Upper lobe of left lung (tissue), 6 donors: ENCODE results near the gene SPRED2. TPM values are rescaled to one million over a fixed set of nuclear protein-coding genes. Genes with fewer than 3 reads are reported as not detected.
A peak's percentile ranks its signal among the peaks of the same experiment; 100 is the strongest.

Experiments used
- ATAC-seq, 2 donors: fragments of 200-7000 bp; cut with Tn5 transposase; one replicate each; pipeline ENCODE4 v1.9.1; 2022; ENCODE audit warnings: mild to moderate bottlenecking in 2 of 2, moderate library complexity in 2 of 2; ENCODE audit not compliant: low FRiP score in 2 of 2
- DNase-seq, 2 donors: peaks; one replicate each; pipeline ENCODE4 v3.0.0-alpha.2; 2019 to 2020
- H3K27ac ChIP-seq, 4 donors: fragments of 200-600 bp; sonication (generic); one replicate each; pipeline ENCODE4 v1.5.1; 2016 to 2019
- H3K27me3 ChIP-seq, 4 donors: fragments of 200-600 bp; sonication (generic); one replicate each; pipeline ENCODE4 v1.5.1; 2017 to 2019
- H3K36me3 ChIP-seq, 4 donors: fragments of 200-600 bp; sonication (generic); one replicate each; pipeline ENCODE4 v1.5.1; 2016 to 2019
- H3K4me1 ChIP-seq, 4 donors: fragments of 200-600 bp; sonication (generic); one replicate each; pipeline ENCODE4 v1.5.1; 2018 to 2019
- H3K4me3 ChIP-seq, 4 donors: fragments of 200-600 bp; sonication (generic); one replicate each; pipeline ENCODE4 v1.5.1; 2017 to 2019; ENCODE audit warnings: mild to moderate bottlenecking in 2 of 4, moderate library complexity in 1 of 4
- H3K9me3 ChIP-seq, 4 donors: fragments of 200-600 bp; sonication (generic); one replicate each; pipeline ENCODE4 v1.5.1; 2018 to 2019
- CTCF ChIP-seq, 6 experiments: fragments of 450-650 bp in 4 of 6; fragments of 200-600 bp in 2 of 6; sonication (generic) in 2 of 6; IDR thresholded peaks; one replicate each; pipeline ENCODE4 v1.5.1; 2016 to 2019; ENCODE audit warnings: antibody characterized with exemption in 6 of 6
- EP300 ChIP-seq, 4 donors: sonication (generic); formaldehyde crosslinking; IDR thresholded peaks; one replicate each; pipeline ENCODE4 v1.5.1; 2017; ENCODE audit warnings: antibody characterized with exemption in 4 of 4, control low read depth in 2 of 4
- POLR2A ChIP-seq, 4 donors: fragments of 450-650 bp; IDR thresholded peaks; one replicate each; pipeline ENCODE4 v1.5.1; 2016 to 2017; ENCODE audit warnings: antibody characterized with exemption in 4 of 4, mild to moderate bottlenecking in 2 of 4
- POLR2AphosphoS5 ChIP-seq, 2 donors: sonication (generic); formaldehyde crosslinking; IDR thresholded peaks; one replicate each; pipeline ENCODE4 v1.5.1; 2017; ENCODE audit warnings: antibody characterized with exemption in 2 of 2
- WGBS, 2 donors: methylation state at CpG; one replicate each; pipeline ENCODE4 v1.1.5; 2017 to 2018; 5-methylcytosine and 5-hydroxymethylcytosine counted together
- total RNA-seq, 6 donors: library from RNA; depleted of rRNA in 4 of 6; stranded (reverse); fragments of >200 nt in 4 of 6; gene quantifications; one replicate each; pipeline versions ENCODE4 v1.1.0 to v1.2.1, GENCODE V29; 2016 to 2021
- donor health status: DM: no; HTN: no; CAD: no; lungs with moderate emphysema.
- donor health status: DM: no; HTN: yes; CAD: no; lungs with severe emphysema.

SPRED2 gene
- total RNA-seq, 6 donors from 2014 or later, result 15.7 to 53.0 (median 38.1) TPM

GRCh38 chr2:65374575-65374974 lies 57.8 kb downstream of the SPRED2 start:
- TF ChIP-seq POLR2A (IDR thresholded peaks at IDR 0.05) (no peak), CTCF (IDR thresholded peaks at IDR 0.05) (no peak), EP300 (IDR thresholded peaks at IDR 0.05) (no peak), POLR2AphosphoS5 (IDR thresholded peaks at IDR 0.05) (no peak)
- Histone ChIP-seq H3K27ac (peak overlapping the region; percentile 28 to 63 (median 48)), H3K4me1 (peaks cover 28 to 61% (median 50%) of the 10 kb centered on the region in 4 donors), H3K36me3 (no peaks in the 10 kb centered on the region), H3K27me3 (no peaks in the 10 kb centered on the region), H3K4me3 (no peak overlapping the region), H3K9me3 (no peaks in the 10 kb centered on the region)
- DNase-seq (no peak), ATAC-seq (no peak)
- 60 to 81% methylated on average over 3 of the region's 3 CpGs for WGBS, 2 donors

- Histone ChIP-seq H3K9me3 (no peaks in the 10 kb centered on the region), H3K27ac (peak overlapping the region in 2 of 4 donors; percentile 13 to 53), H3K4me3 (no peak overlapping the region), H3K27me3 (no peaks in the 10 kb centered on the region), H3K4me1 (peaks cover 27 to 61% (median 49%) of the 10 kb centered on the region in 4 donors), H3K36me3 (no peaks in the 10 kb centered on the region)
- TF ChIP-seq POLR2AphosphoS5 (IDR thresholded peaks at IDR 0.05), result no peak
- no peak for TF ChIP-seq CTCF (IDR thresholded peaks at IDR 0.05)
- no peak for TF ChIP-seq EP300 (IDR thresholded peaks at IDR 0.05)
- TF ChIP-seq POLR2A (IDR thresholded peaks at IDR 0.05), result no peak
- 53 to 56% methylated on average over 1 of the region's 1 CpG for WGBS, 2 donors
- DNase-seq (no peak), ATAC-seq (no peak)
Measured at GRCh38 chr2:65373365-65373918, 59.0 kb downstream of the SPRED2 start.

- Histone ChIP-seq H3K27me3 (no peaks in the 10 kb centered on the region), H3K9me3 (no peaks in the 10 kb centered on the region), H3K4me1 (peaks cover 23 to 59% (median 45%) of the 10 kb centered on the region in 4 donors), H3K36me3 (no peaks in the 10 kb centered on the region), H3K4me3 (no peak overlapping the region), H3K27ac (peak overlapping the region in 2 of 4 donors; percentile 13 to 53)
- 71 to 72% methylated on average over 1 of the region's 1 CpG for WGBS, 2 donors
- no peak for TF ChIP-seq EP300 (IDR thresholded peaks at IDR 0.05)
- TF ChIP-seq POLR2A (IDR thresholded peaks at IDR 0.05), result no peak
- TF ChIP-seq POLR2AphosphoS5 (IDR thresholded peaks at IDR 0.05), result no peak
- TF ChIP-seq CTCF (IDR thresholded peaks at IDR 0.05), result no peak
- DNase-seq, result no peak
- ATAC-seq, result no peak
Measured at GRCh38 chr2:65372619-65373018, 59.8 kb downstream of the SPRED2 start.

- TF ChIP-seq POLR2A (IDR thresholded peaks at IDR 0.05) (no peak), CTCF (IDR thresholded peaks at IDR 0.05) (no peak)
- Histone ChIP-seq H3K36me3 (no peaks in the 10 kb centered on the region), H3K4me1 (peaks cover 34 to 66% (median 52%) of the 10 kb centered on the region in 4 donors), H3K4me3 (no peak overlapping the region), H3K27me3 (no peaks in the 10 kb centered on the region), H3K27ac (peak overlapping the region in 2 of 4 donors; percentile 13 to 26), H3K9me3 (no peaks in the 10 kb centered on the region)
- DNase-seq (no peak), ATAC-seq (no peak)
- 58 to 91% methylated on average over 4 of the region's 4 CpGs for WGBS, 2 donors
Measured at GRCh38 chr2:65371074-65371434, 61.3 kb downstream of the SPRED2 start.

GRCh38 chr2:65370387-65371073 lies 61.9 kb downstream of the SPRED2 start:
- Histone ChIP-seq H3K9me3 (no peaks in the 10 kb centered on the region), H3K36me3 (no peaks in the 10 kb centered on the region), H3K4me3 (no peak overlapping the region), H3K4me1 (peaks cover 36 to 66% (median 49%) of the 10 kb centered on the region in 4 donors), H3K27ac (no peak overlapping the region), H3K27me3 (no peaks in the 10 kb centered on the region)
- DNase-seq (no peak), ATAC-seq (peak in 1 of 2 donors; percentile 20)
- 81 to 93% methylated on average over 5 of the region's 5 CpGs for WGBS, 2 donors
- no peak for TF ChIP-seq EP300 (IDR thresholded peaks at IDR 0.05)
- no peak for TF ChIP-seq CTCF (IDR thresholded peaks at IDR 0.05)
- no peak for TF ChIP-seq POLR2AphosphoS5 (IDR thresholded peaks at IDR 0.05)
- TF ChIP-seq POLR2A (IDR thresholded peaks at IDR 0.05), result no peak
